Naive B cell (primary cell): ENCODE data around the gene CD300LG. TPM values are rescaled to one million over a fixed set of nuclear protein-coding genes. Genes with fewer than 3 reads are reported as not detected.

Experiments used
- ATAC-seq, 2 donors: fragments of 150-1000 bp; cut with Tn5 transposase; 2 replicates each; pipeline ENCODE4 v1.10.0; 2021; ENCODE audit warnings: low read depth in 2 of 2, mild to moderate bottlenecking in 2 of 2, moderate library complexity in 2 of 2
- DNase-seq: peaks from one replicate; pipeline ENCODE4 v3.0.0; 2022
- H3K27ac Mint-ChIP-seq, 6 donors: one replicate each; pipeline ENCODE4 v1.8.0; 2020 to 2022; ENCODE audit warnings: mild to moderate bottlenecking in 6 of 6, mixed read lengths in 6 of 6, moderate library complexity in 5 of 6, inconsistent platforms in 2 of 6
- H3K27me3 Mint-ChIP-seq, 3 donors: one replicate each; pipeline ENCODE4 v1.8.0; 2021 to 2022; ENCODE audit warnings: mixed read lengths in 3 of 3, mild to moderate bottlenecking in 1 of 3
- H3K36me3 Mint-ChIP-seq, 2 donors: one replicate each; pipeline ENCODE4 v1.8.0; 2020 to 2022; ENCODE audit warnings: mixed read lengths in 2 of 2, inconsistent platforms in 1 of 2, mild to moderate bottlenecking in 1 of 2
- H3K4me1 Mint-ChIP-seq, 3 donors: one replicate each; pipeline ENCODE4 v1.8.0; 2020 to 2022; ENCODE audit warnings: mixed read lengths in 3 of 3, inconsistent platforms in 1 of 3, mild to moderate bottlenecking in 1 of 3, moderate library complexity in 1 of 3
- H3K4me3 Mint-ChIP-seq, 8 donors: one replicate each; pipeline ENCODE4 v1.8.0; 2020 to 2022; ENCODE audit warnings: mild to moderate bottlenecking in 8 of 8, mixed read lengths in 8 of 8, moderate library complexity in 8 of 8, inconsistent platforms in 2 of 8
- H3K9me3 Mint-ChIP-seq, 7 donors: one replicate each; pipeline ENCODE4 v1.8.0; 2020 to 2022; ENCODE audit warnings: mixed read lengths in 7 of 7, mild to moderate bottlenecking in 5 of 7, inconsistent platforms in 2 of 7, moderate library complexity in 1 of 7
- polyA plus RNA-seq, 6 donors: library from polyadenylated mRNA; unstranded; fragments of 300-500 nt; fragmentation: Illumina TruSeq; gene quantifications; one replicate each; pipeline ENCODE4 v1.2.3, GENCODE V29; 2021; ENCODE audit warnings: low read depth in 6 of 6

CD300LG gene
- polyA plus RNA-seq, 6 donors from 2014 or later, result not detected

DNA sequence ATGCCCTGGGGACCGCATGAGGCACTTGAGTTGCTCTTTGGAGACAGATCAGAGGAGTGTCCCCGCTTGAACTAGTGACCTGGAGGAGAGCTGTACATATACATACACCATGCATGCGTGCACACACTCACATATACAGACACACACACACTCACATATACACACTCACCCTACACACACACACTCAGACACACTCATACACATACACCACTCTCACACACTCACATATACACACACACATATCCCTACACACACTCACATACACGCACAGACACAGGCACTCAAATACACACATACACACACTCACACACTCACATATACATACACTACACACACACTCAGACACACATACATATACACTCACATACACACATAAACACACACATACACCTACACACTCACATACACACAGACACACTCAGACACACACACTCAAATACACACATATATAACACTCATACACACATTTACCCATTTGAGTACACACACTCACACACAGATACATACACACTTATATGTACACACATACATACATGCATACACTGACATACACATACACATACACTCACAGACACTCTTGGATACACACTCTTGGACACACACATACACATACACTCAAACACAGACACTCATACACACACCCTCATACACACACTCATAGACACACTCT is 65.8 kb downstream of the CD300LG start:
- Mint-ChIP-seq H3K27me3 (peaks cover 0 to 7% (median under 1%) of the 10 kb centered on the region in 3 donors), H3K27ac (no peak overlapping the region), H3K9me3 (no peaks in the 10 kb centered on the region), H3K36me3 (no peaks in the 10 kb centered on the region), H3K4me3 (no peak overlapping the region), H3K4me1 (peaks cover 0 to 15% (median 7%) of the 10 kb centered on the region in 3 donors)
- ATAC-seq, result no peak
- no peak for DNase-seq

Other genes with a start within 250 kb of the CD300LG start
- gene MEOX1, start 185.3 kb upstream of the CD300LG start, polyA plus RNA-seq, result under 1 TPM in 1 of 6 donors, not detected in 5; 0.12 TPM
- gene SOST, start 88.4 kb upstream of the CD300LG start, polyA plus RNA-seq, result not detected
- 10 to 100 TPM in 1 of 6 donors, 1 to 10 TPM in 5; 1.7 to 10.5 (median 6.6) TPM for gene DUSP3, start 68.2 kb upstream of the CD300LG start, polyA plus RNA-seq
- not detected for gene CFAP97D1, start 66.7 kb upstream of the CD300LG start, polyA plus RNA-seq
- gene MPP3, start 14.0 kb upstream of the CD300LG start, polyA plus RNA-seq, result not detected
- gene MPP2, start 60.4 kb downstream of the CD300LG start, polyA plus RNA-seq, result under 1 TPM in 1 of 6 donors, not detected in 5; 0.18 TPM
- gene PPY, start 95.3 kb downstream of the CD300LG start, polyA plus RNA-seq, result not detected
- gene PYY, start 106.8 kb downstream of the CD300LG start, polyA plus RNA-seq, result not detected
- 1 to 10 TPM in 2 of 6 donors, under 1 TPM in 3, not detected in 1; 0.57 to 1.8 (median 0.90) TPM for gene NAGS, start 157.4 kb downstream of the CD300LG start, polyA plus RNA-seq
- gene TMEM101, start 167.8 kb downstream of the CD300LG start, polyA plus RNA-seq, result 10 to 100 TPM; 25.7 to 34.2 (median 28.9) TPM
- 10 to 100 TPM; 48.1 to 99.0 (median 80.5) TPM for gene LSM12, start 219.5 kb downstream of the CD300LG start, polyA plus RNA-seq
- gene G6PC3, start 223.6 kb downstream of the CD300LG start, polyA plus RNA-seq, result 10 to 100 TPM; 19.2 to 28.0 (median 24.6) TPM